H1 (cell line): ENCODE results near the gene NOXO1. TPM values are rescaled to one million over a fixed set of nuclear protein-coding genes. Genes with fewer than 3 reads are reported as not detected.

ENCODE experiments used
- BCL11A ChIP-seq, 2 experiments: IDR thresholded peaks; one replicate each; pipeline ENCODE4 v1.6.1; 2011; ENCODE audit warnings: low read depth in 2 of 2, low read length in 2 of 2, mild to moderate bottlenecking in 2 of 2
- KDM5A ChIP-seq: fragments of 200-600 bp; IDR thresholded peaks from 2 replicates; pipeline ENCODE4 v1.7.1; 2012; ENCODE audit warnings: mild to moderate bottlenecking, low read length, inconsistent platforms, mixed read lengths
- MAFK ChIP-seq: IDR thresholded peaks from 2 replicates; pipeline ENCODE4 v1.6.1; 2012; ENCODE audit warnings: low read depth, mild to moderate bottlenecking, improper control_type of control experiment, low read length
- NRF1 ChIP-seq: IDR thresholded peaks from 2 replicates; pipeline ENCODE4 v1.6.1; 2011; ENCODE audit warnings: mild to moderate bottlenecking, low read depth, low read length, improper control_type of control experiment
- TBP ChIP-seq: IDR thresholded peaks from 2 replicates; pipeline ENCODE4 v1.6.1; 2011; ENCODE audit warnings: low read depth, low read length, improper control_type of control experiment
- TEAD4 ChIP-seq: IDR thresholded peaks from 2 replicates; pipeline ENCODE4 v1.6.1; 2012; ENCODE audit warnings: low read depth, low read length, inconsistent platforms, mixed read lengths
- polyA plus RNA-seq, 7 experiments: library from polyadenylated mRNA; depleted of rRNA in 3 of 7; stranded (reverse) in 5 of 7; unstranded in 2 of 7; fragments of >200 nt in 5 of 7; fragments of 200-250 nt in 2 of 7; gene quantifications; 1 replicate in 5 of 7; 2 replicates in 1 of 7; 4 replicates in 1 of 7; pipeline versions ENCODE4 v1.2.1 to v1.2.3, GENCODE V29; 2011 to 2013; ENCODE audit warnings: missing spikeins in 2 of 7, mixed read lengths in 2 of 7
- total RNA-seq: library from RNA; stranded (reverse); fragmentation: NEBNext Ultra II Directional; extraction: Animal tissue kit (Norgen Biotek cat#: 25700); gene quantifications from 2 replicates; pipeline ENCODE4 v1.2.1, GENCODE V29; 2021
- TF ChIP-seq, protein P1 (sequence below): fragments of 300-600 bp; sonication (generic); IDR thresholded peaks from 2 replicates; pipeline ENCODE4 v1.7.1; 2012; ENCODE audit warnings: low read length, moderate library complexity, mild to moderate bottlenecking, inconsistent platforms; ENCODE audit not compliant: insufficient replicate concordance

The NOXO1 gene
- total and polyA plus RNA-seq, 2 of the 8 experiments (the other 6 are each of a cell fraction or from before 2014, with no cell fraction given): 1.3 to 2.5 TPM

- TF ChIP-seq, protein P1, sequence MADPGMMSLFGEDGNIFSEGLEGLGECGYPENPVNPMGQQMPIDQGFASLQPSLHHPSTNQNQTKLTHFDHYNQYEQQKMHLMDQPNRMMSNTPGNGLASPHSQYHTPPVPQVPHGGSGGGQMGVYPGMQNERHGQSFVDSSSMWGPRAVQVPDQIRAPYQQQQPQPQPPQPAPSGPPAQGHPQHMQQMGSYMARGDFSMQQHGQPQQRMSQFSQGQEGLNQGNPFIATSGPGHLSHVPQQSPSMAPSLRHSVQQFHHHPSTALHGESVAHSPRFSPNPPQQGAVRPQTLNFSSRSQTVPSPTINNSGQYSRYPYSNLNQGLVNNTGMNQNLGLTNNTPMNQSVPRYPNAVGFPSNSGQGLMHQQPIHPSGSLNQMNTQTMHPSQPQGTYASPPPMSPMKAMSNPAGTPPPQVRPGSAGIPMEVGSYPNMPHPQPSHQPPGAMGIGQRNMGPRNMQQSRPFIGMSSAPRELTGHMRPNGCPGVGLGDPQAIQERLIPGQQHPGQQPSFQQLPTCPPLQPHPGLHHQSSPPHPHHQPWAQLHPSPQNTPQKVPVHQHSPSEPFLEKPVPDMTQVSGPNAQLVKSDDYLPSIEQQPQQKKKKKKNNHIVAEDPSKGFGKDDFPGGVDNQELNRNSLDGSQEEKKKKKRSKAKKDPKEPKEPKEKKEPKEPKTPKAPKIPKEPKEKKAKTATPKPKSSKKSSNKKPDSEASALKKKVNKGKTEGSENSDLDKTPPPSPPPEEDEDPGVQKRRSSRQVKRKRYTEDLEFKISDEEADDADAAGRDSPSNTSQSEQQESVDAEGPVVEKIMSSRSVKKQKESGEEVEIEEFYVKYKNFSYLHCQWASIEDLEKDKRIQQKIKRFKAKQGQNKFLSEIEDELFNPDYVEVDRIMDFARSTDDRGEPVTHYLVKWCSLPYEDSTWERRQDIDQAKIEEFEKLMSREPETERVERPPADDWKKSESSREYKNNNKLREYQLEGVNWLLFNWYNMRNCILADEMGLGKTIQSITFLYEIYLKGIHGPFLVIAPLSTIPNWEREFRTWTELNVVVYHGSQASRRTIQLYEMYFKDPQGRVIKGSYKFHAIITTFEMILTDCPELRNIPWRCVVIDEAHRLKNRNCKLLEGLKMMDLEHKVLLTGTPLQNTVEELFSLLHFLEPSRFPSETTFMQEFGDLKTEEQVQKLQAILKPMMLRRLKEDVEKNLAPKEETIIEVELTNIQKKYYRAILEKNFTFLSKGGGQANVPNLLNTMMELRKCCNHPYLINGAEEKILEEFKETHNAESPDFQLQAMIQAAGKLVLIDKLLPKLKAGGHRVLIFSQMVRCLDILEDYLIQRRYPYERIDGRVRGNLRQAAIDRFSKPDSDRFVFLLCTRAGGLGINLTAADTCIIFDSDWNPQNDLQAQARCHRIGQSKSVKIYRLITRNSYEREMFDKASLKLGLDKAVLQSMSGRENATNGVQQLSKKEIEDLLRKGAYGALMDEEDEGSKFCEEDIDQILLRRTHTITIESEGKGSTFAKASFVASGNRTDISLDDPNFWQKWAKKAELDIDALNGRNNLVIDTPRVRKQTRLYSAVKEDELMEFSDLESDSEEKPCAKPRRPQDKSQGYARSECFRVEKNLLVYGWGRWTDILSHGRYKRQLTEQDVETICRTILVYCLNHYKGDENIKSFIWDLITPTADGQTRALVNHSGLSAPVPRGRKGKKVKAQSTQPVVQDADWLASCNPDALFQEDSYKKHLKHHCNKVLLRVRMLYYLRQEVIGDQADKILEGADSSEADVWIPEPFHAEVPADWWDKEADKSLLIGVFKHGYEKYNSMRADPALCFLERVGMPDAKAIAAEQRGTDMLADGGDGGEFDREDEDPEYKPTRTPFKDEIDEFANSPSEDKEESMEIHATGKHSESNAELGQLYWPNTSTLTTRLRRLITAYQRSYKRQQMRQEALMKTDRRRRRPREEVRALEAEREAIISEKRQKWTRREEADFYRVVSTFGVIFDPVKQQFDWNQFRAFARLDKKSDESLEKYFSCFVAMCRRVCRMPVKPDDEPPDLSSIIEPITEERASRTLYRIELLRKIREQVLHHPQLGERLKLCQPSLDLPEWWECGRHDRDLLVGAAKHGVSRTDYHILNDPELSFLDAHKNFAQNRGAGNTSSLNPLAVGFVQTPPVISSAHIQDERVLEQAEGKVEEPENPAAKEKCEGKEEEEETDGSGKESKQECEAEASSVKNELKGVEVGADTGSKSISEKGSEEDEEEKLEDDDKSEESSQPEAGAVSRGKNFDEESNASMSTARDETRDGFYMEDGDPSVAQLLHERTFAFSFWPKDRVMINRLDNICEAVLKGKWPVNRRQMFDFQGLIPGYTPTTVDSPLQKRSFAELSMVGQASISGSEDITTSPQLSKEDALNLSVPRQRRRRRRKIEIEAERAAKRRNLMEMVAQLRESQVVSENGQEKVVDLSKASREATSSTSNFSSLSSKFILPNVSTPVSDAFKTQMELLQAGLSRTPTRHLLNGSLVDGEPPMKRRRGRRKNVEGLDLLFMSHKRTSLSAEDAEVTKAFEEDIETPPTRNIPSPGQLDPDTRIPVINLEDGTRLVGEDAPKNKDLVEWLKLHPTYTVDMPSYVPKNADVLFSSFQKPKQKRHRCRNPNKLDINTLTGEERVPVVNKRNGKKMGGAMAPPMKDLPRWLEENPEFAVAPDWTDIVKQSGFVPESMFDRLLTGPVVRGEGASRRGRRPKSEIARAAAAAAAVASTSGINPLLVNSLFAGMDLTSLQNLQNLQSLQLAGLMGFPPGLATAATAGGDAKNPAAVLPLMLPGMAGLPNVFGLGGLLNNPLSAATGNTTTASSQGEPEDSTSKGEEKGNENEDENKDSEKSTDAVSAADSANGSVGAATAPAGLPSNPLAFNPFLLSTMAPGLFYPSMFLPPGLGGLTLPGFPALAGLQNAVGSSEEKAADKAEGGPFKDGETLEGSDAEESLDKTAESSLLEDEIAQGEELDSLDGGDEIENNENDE: no peak
- TF ChIP-seq MAFK (no peak), KDM5A (no peak), BCL11A (IDR thresholded peaks at IDR 0.05; ENCODE audit: low read depth in 2 of 2, low read length in 2 of 2) (no peak), NRF1 (no peak), TBP (no peak), TEAD4 (no peak)
These were observed 31.8 kb downstream of the NOXO1 start (continued) for GRCh38 chr16:1949507-1949906.
